Measurements from ENCODE around the gene FGFR2.

- no peak for TF ChIP-seq RFX5 (IDR thresholded peaks at IDR 0.05; ENCODE audit: low read length)
- TF ChIP-seq CTCF (IDR thresholded peaks at IDR 0.05) = no peak
- TF ChIP-seq EP300 (IDR thresholded peaks at IDR 0.05; ENCODE audit: borderline replicate concordance in 1 of 2, low read depth in 1 of 2, low read length in 1 of 2) = no peak
- no peak for TF ChIP-seq NRF1 (IDR thresholded peaks at IDR 0.05; ENCODE audit: low read depth, low read length)
- TF ChIP-seq POLR2AphosphoS5 (IDR thresholded peaks at IDR 0.05; ENCODE audit: low read depth, low read length) = no peak
- no peak for TF ChIP-seq SMC3 (IDR thresholded peaks at IDR 0.05; ENCODE audit: low read depth, low read length)
- TF ChIP-seq USF2 (IDR thresholded peaks at IDR 0.05; ENCODE audit: borderline replicate concordance, low read depth, low read length) = no peak
- TF ChIP-seq GABPA (IDR thresholded peaks at IDR 0.05; ENCODE audit: low read depth) = no peak
- TF ChIP-seq EZH2phosphoT487 (IDR thresholded peaks at IDR 0.05; ENCODE audit: borderline replicate concordance, low read depth) = no peak
Measured at GRCh38 chr10:121465215-121465614, 133.0 kb downstream of the FGFR2 start.

Data from SK-N-SH (cell line).